CD4-positive, alpha-beta T cell (primary cell): Measurements from ENCODE around the gene CDC14A. TPM values are rescaled to one million over a fixed set of nuclear protein-coding genes. Genes with fewer than 3 reads are reported as not detected.

Experiments used
- ATAC-seq: fragments of 200-7000 bp; cut with Tn5 transposase; one replicate; pipeline ENCODE4 v1.10.0; 2022; ENCODE audit warnings: mild to moderate bottlenecking; ENCODE audit not compliant: poor library complexity
- CTCF ChIA-PET: fragments of 350-600 bp; sonication (Branson Sonifier 250); formaldehyde crosslinking; loops from one replicate; lab custom pipeline; 2021; ENCODE audit warnings: antibody characterized with exemption, inconsistent platforms; lab: Charles Lee
- POLR2A ChIA-PET: fragments of 350-600 bp; sonication (Branson Sonifier 250); formaldehyde crosslinking; loops from one replicate; lab custom pipeline; 2021; ENCODE audit warnings: antibody characterized with exemption, inconsistent platforms; lab: Charles Lee
- DNase-seq, 14 experiments: peaks; one replicate each; pipeline ENCODE4 v3.0.0-alpha.2; 2013 to 2020; ENCODE audit warnings: mixed read lengths in 2 of 14
- H3K27ac ChIP-seq, 2 donors: one replicate each; pipeline versions ENCODE4 v1.5.1 to v1.7.0; 2013; ENCODE audit warnings: low read length in 2 of 2, low read depth in 1 of 2, mild to moderate bottlenecking in 1 of 2
- H3K27me3 ChIP-seq, 2 experiments: 1 replicate in 1 of 2; 2 replicates in 1 of 2; pipeline versions ENCODE4 v1.6.1 to v1.7.0; 2013; ENCODE audit warnings: low read length in 2 of 2, control low read depth in 1 of 2, mild to moderate bottlenecking in 1 of 2, moderate library complexity in 1 of 2; ENCODE audit not compliant: insufficient read depth in 2 of 2, control insufficient read depth in 1 of 2
- H3K36me3 ChIP-seq: one replicate; pipeline ENCODE4 v1.6.1; 2013; ENCODE audit warnings: low read length, control low read depth; ENCODE audit not compliant: insufficient read depth
- H3K4me1 ChIP-seq: one replicate; pipeline ENCODE4 v1.6.1; 2013; ENCODE audit warnings: low read length, control low read depth; ENCODE audit not compliant: insufficient read depth
- H3K4me3 ChIP-seq: one replicate; pipeline ENCODE4 v1.5.1; 2013; ENCODE audit warnings: mild to moderate bottlenecking, low read length, moderate library complexity
- H3K9me3 ChIP-seq, 2 experiments: 1 replicate in 1 of 2; 2 replicates in 1 of 2; pipeline versions ENCODE4 v1.6.1 to v1.7.0; 2013; ENCODE audit warnings: low read length in 2 of 2, mild to moderate bottlenecking in 2 of 2, control low read depth in 1 of 2, moderate library complexity in 1 of 2; ENCODE audit not compliant: control insufficient read depth in 1 of 2, insufficient read depth in 1 of 2
- H3K27ac Mint-ChIP-seq: one replicate; pipeline ENCODE4 v1.8.0; 2020; ENCODE audit warnings: mixed read lengths
- H3K27me3 Mint-ChIP-seq: one replicate; pipeline ENCODE4 v1.8.0; 2021; ENCODE audit warnings: mixed read lengths
- H3K36me3 Mint-ChIP-seq: one replicate; pipeline ENCODE4 v1.8.0; 2021; ENCODE audit warnings: low read depth, mixed read lengths
- H3K4me1 Mint-ChIP-seq: one replicate; pipeline ENCODE4 v1.8.0; 2021; ENCODE audit warnings: low read depth, mixed read lengths
- H3K4me3 Mint-ChIP-seq: one replicate; pipeline ENCODE4 v1.8.0; 2020; ENCODE audit warnings: mild to moderate bottlenecking, mixed read lengths
- H3K9me3 Mint-ChIP-seq: one replicate; pipeline ENCODE4 v1.8.0; 2020; ENCODE audit warnings: mixed read lengths
- CTCF ChIP-seq: fragments of 200-600 bp; IDR thresholded peaks from one replicate; pipeline ENCODE4 v1.8.0; 2022; ENCODE audit warnings: antibody characterized with exemption, mild to moderate bottlenecking
- intact Hi-C, 2 experiments: fragments of 100-400 bp; cut with DNase I in 1 of 2; cut with micrococcal nuclease in 1 of 2; formaldehyde crosslinking; loops; one replicate each; pipeline versions ENCODE4 v1.15.1 to v1.9.0; 2023 to 2025; cut with DNase I, micrococcal nuclease
- total RNA-seq, 174 experiments: library from RNA in 2 of 174; stranded (reverse) in 2 of 174; gene quantifications; one replicate each; pipeline ENCODE4 v1.2.3 and lab custom pipeline; 2021 to 2026

Gene CDC14A
- total RNA-seq, 2 experiments from 2014 or later, result 174 to 182 TPM

GRCh38 chr1:100411019-100411418 is 58.7 kb downstream of the CDC14A start:
- Histone ChIP-seq H3K27me3 (no peaks in the 10 kb centered on the region), H3K4me3 (no peak overlapping the region), H3K4me1 (peaks cover 59% of the 10 kb centered on the region), H3K36me3 (peaks cover 38% of the 10 kb centered on the region), H3K27ac (peak overlapping the region in 1 of 2 donors; percentile 71), H3K9me3 (no peaks in the 10 kb centered on the region)
- TF ChIP-seq CTCF, result no peak
- ATAC-seq (no peak), DNase-seq (no peak)
- CTCF ChIA-PET, result interaction anchor here (2.1 kb wide), 1 partner anchor 44 kb away, joined by 5 read pairs; no protein-coding TSS in a partner anchor
- Mint-ChIP-seq H3K4me1 (peaks cover 88% of the 10 kb centered on the region), H3K27ac (peak overlapping the region; percentile 80), H3K4me3 (peak overlapping the region; percentile 44), H3K27me3 (no peaks in the 10 kb centered on the region), H3K36me3 (peaks cover 81% of the 10 kb centered on the region), H3K9me3 (peaks cover 13% of the 10 kb centered on the region)
- intact Hi-C loops, result no loop called here
- POLR2A ChIA-PET, result interaction anchor here (1.9 to 6.3 kb wide), 3 partner anchors 9 to 20 kb away, joined by 7 to 67 read pairs (median 41); no protein-coding TSS in a partner anchor

GRCh38 chr1:100411574-100411973 is 59.3 kb downstream of the CDC14A start:
- peak overlapping the region; percentile 17 for H3K4me3 Mint-ChIP-seq
- peaks cover 88% of the 10 kb centered on the region for H3K4me1 Mint-ChIP-seq
- ATAC-seq, result no peak
- no peaks in the 10 kb centered on the region for H3K27me3 ChIP-seq
- H3K27me3 Mint-ChIP-seq, result no peaks in the 10 kb centered on the region
- H3K9me3 ChIP-seq, result no peaks in the 10 kb centered on the region
- peaks cover 81% of the 10 kb centered on the region for H3K36me3 Mint-ChIP-seq
- peaks cover 44% of the 10 kb centered on the region for H3K36me3 ChIP-seq
- H3K4me1 ChIP-seq, result peaks cover 58% of the 10 kb centered on the region
- peak overlapping the region in 1 of 2 donors; percentile 71 for H3K27ac ChIP-seq
- intact Hi-C loops, result no loop called here
- CTCF ChIA-PET, result interaction anchor here (1.0 to 1.9 kb wide), 2 partner anchors 12 to 20 kb away, joined by 4 read pairs; no protein-coding TSS in a partner anchor
- TF ChIP-seq CTCF, result no peak
- H3K4me3 ChIP-seq, result no peak overlapping the region
- DNase-seq, result no peak
- peak overlapping the region; percentile 80 for H3K27ac Mint-ChIP-seq
- peaks cover 12% of the 10 kb centered on the region for H3K9me3 Mint-ChIP-seq
- POLR2A ChIA-PET, result interaction anchor here (2.3 to 6.3 kb wide), 4 partner anchors 10 to 59 kb away, joined by 14 to 67 read pairs (median 38); partner anchors contain the start of gene CDC14A

GRCh38 chr1:100413035-100413434 is 60.7 kb downstream of the CDC14A start:
- ATAC-seq (peak; percentile 11), DNase-seq (peak in 1 of 14 experiments; percentile 61)
- peaks cover 9% of the 10 kb centered on the region for H3K9me3 Mint-ChIP-seq
- H3K27me3 Mint-ChIP-seq, result no peaks in the 10 kb centered on the region
- ChIA-PET POLR2A (interaction anchor here (1.0 to 6.3 kb wide), 11 partner anchors 11 to 60 kb away, joined by 3 to 67 read pairs (median 4); partner anchors contain the start of gene CDC14A), CTCF (interaction anchor here (1.5 to 2.5 kb wide), 6 partner anchors 11 to 54 kb away, joined by 3 to 11 read pairs (median 4); no protein-coding TSS in a partner anchor)
- H3K4me3 ChIP-seq, result no peak overlapping the region
- H3K36me3 ChIP-seq, result peaks cover 54% of the 10 kb centered on the region
- peak overlapping the region; percentile 80 for H3K27ac Mint-ChIP-seq
- intact Hi-C loops, result loop anchor here in 1 of 2 experiments (1.0 kb wide), 1 partner anchor 9 kb away; no protein-coding TSS in a partner anchor
- H3K4me1 Mint-ChIP-seq, result peaks cover 89% of the 10 kb centered on the region
- TF ChIP-seq CTCF, result no peak
- H3K27me3 ChIP-seq, result no peaks in the 10 kb centered on the region
- H3K4me3 Mint-ChIP-seq, result peak overlapping the region; percentile 65
- no peaks in the 10 kb centered on the region for H3K9me3 ChIP-seq
- peaks cover 81% of the 10 kb centered on the region for H3K36me3 Mint-ChIP-seq
- peak overlapping the region; percentile 16 to 59 for H3K27ac ChIP-seq
- peaks cover 62% of the 10 kb centered on the region for H3K4me1 ChIP-seq
